ENCODE results near the gene STPG4.
"Not testable (repeated sequence)": the region's sequence is repeated elsewhere in the genome, so short reads cannot be mapped to it uniquely, and the experiment has no call there.

STPG4 gene

GRCh38 chr2:47155091-47155876, at the start of gene STPG4:
Gene STPG4, minus strand, starts transcription at chr2:47155308. Its CDS starts 57 bp downstream, at chr2:47155251.
- DNase-seq: no peak

GRCh38 chr2:47204691-47205090, 49.6 kb upstream of the STPG4 start:
- no peak for DNase-seq

GRCh38 chr2:47203995-47204394, 48.9 kb upstream of the STPG4 start:
- no peak for DNase-seq

GRCh38 chr2:47201224-47201623, 46.1 kb upstream of the STPG4 start:
- DNase-seq: no peak

- no peak for DNase-seq
Observed at GRCh38 chr2:47198985-47199451, 43.9 kb upstream of the STPG4 start.

- DNase-seq: no peak
Observed at GRCh38 chr2:47196499-47196898, 41.4 kb upstream of the STPG4 start.

GRCh38 chr2:47196046-47196445, 40.9 kb upstream of the STPG4 start:
- no peak for DNase-seq

GRCh38 chr2:47195148-47195547, 40.0 kb upstream of the STPG4 start:
- DNase-seq: no peak

GRCh38 chr2:47194410-47194809, 39.3 kb upstream of the STPG4 start:
- no peak for DNase-seq

GRCh38 chr2:47193607-47194006, 38.5 kb upstream of the STPG4 start:
- no peak for DNase-seq

- no peak for DNase-seq
Observed at GRCh38 chr2:47190188-47190881, 35.2 kb upstream of the STPG4 start.

GRCh38 chr2:47189635-47190034, 34.5 kb upstream of the STPG4 start:
- DNase-seq: no peak

- DNase-seq: no peak
Observed at GRCh38 chr2:47187069-47187468, 32.0 kb upstream of the STPG4 start.

GRCh38 chr2:47186351-47186750, 31.2 kb upstream of the STPG4 start:
- no peak for DNase-seq

GRCh38 chr2:47185098-47185497, 30.0 kb upstream of the STPG4 start:
- not testable (repeated sequence) for DNase-seq

- DNase-seq: no peak
Observed at GRCh38 chr2:47181176-47181575, 26.1 kb upstream of the STPG4 start.

- DNase-seq: no peak
Observed at GRCh38 chr2:47180531-47180930, 25.4 kb upstream of the STPG4 start.

- no peak for DNase-seq
Observed at GRCh38 chr2:47179388-47179787, 24.3 kb upstream of the STPG4 start.

- DNase-seq: no peak
Observed at GRCh38 chr2:47178341-47178740, 23.2 kb upstream of the STPG4 start.

- DNase-seq: no peak
Observed at GRCh38 chr2:47177043-47177565, 22.0 kb upstream of the STPG4 start.

- peak; percentile 27 for DNase-seq
Observed at GRCh38 chr2:47174733-47175361, 19.7 kb upstream of the STPG4 start.

GRCh38 chr2:47173986-47174732, 19.1 kb upstream of the STPG4 start:
- DNase-seq: no peak
